ENCODE results near the gene POLR2M. TPM values are rescaled to one million over a fixed set of nuclear protein-coding genes. Genes with fewer than 3 reads are reported as not detected.

POLR2M gene
- total and polyA plus RNA-seq, 3 donors from 2014 or later, result 33.3 to 97.7 (median 87.2) TPM

- H3K27ac ChIP-seq, result peak overlapping the region in 1 of 2 donors; percentile 11
Measured at GRCh38 chr15:57686657-57687056, 19.9 kb upstream of the POLR2M start.

GRCh38 chr15:57690341-57690966 is 16.1 kb upstream of the POLR2M start:
- TF ChIP-seq CTCF (IDR thresholded peaks at IDR 0.05) (no peak), POLR2A (IDR thresholded peaks at IDR 0.05) (no peak)

More at GRCh38 chr15:57686657-57687056, 19.9 kb upstream of the POLR2M start:
- TF ChIP-seq CTCF (IDR thresholded peaks at IDR 0.05) (no peak), POLR2A (IDR thresholded peaks at IDR 0.05) (no peak)
- WGBS, 2 donors, result 71 to 72% methylated on average over 4 of the region's 4 CpGs
- Histone ChIP-seq H3K27me3 (no peaks in the 10 kb centered on the region), H3K9me3 (no peaks in the 10 kb centered on the region), H3K4me3 (no peak overlapping the region), H3K36me3 (ENCODE audit: low read depth, missing control alignments) (no peaks in the 10 kb centered on the region), H3K4me1 (peaks cover 7% of the 10 kb centered on the region)
- DNase-seq, result no peak
- intact Hi-C loops (cut with DNase I; ENCODE audit: low total_unique reads), result no loop called here

GRCh38 chr15:57691082-57691481 is 15.4 kb upstream of the POLR2M start:
- H3K4me3 ChIP-seq, result no peak overlapping the region
- no peak overlapping the region for H3K27ac ChIP-seq
- TF ChIP-seq POLR2A (IDR thresholded peaks at IDR 0.05) (no peak), CTCF (IDR thresholded peaks at IDR 0.05) (no peak)
- H3K9me3 ChIP-seq, result no peaks in the 10 kb centered on the region
- H3K4me1 ChIP-seq, result peaks cover 7% of the 10 kb centered on the region
- H3K27me3 ChIP-seq, result no peaks in the 10 kb centered on the region
- no peaks in the 10 kb centered on the region for H3K36me3 ChIP-seq (ENCODE audit: low read depth, missing control alignments)
- WGBS, 2 donors, result 27 to 50% methylated on average over 1 of the region's 1 CpG
- DNase-seq, result no peak
- intact Hi-C loops (cut with DNase I; ENCODE audit: low total_unique reads), result no loop called here

More at GRCh38 chr15:57690341-57690966, 16.1 kb upstream of the POLR2M start:
- no peaks in the 10 kb centered on the region for H3K36me3 ChIP-seq (ENCODE audit: low read depth, missing control alignments)
- no peak for DNase-seq
- no peaks in the 10 kb centered on the region for H3K9me3 ChIP-seq
- intact Hi-C loops (cut with DNase I; ENCODE audit: low total_unique reads), result no loop called here
- 84 to 92% methylated on average over 4 to 6 of the region's 6 CpGs for WGBS, 2 donors
- H3K4me1 ChIP-seq, result peaks cover 7% of the 10 kb centered on the region
- no peak overlapping the region for H3K4me3 ChIP-seq
- no peaks in the 10 kb centered on the region for H3K27me3 ChIP-seq
- no peak overlapping the region for H3K27ac ChIP-seq

- no peak for TF ChIP-seq CTCF (IDR thresholded peaks at IDR 0.05)
- no peak for TF ChIP-seq POLR2A (IDR thresholded peaks at IDR 0.05)
- Histone ChIP-seq H3K9me3 (no peaks in the 10 kb centered on the region), H3K4me3 (no peak overlapping the region), H3K36me3 (ENCODE audit: low read depth, missing control alignments) (no peaks in the 10 kb centered on the region), H3K4me1 (peaks cover 4% of the 10 kb centered on the region), H3K27me3 (no peaks in the 10 kb centered on the region), H3K27ac (no peak overlapping the region)
- DNase-seq, result no peak
- intact Hi-C loops (cut with DNase I; ENCODE audit: low total_unique reads), result no loop called here
- 36 to 60% methylated on average over 1 of the region's 1 CpG for WGBS, 2 donors
Measured at GRCh38 chr15:57692709-57693108, 13.8 kb upstream of the POLR2M start.

- H3K36me3 ChIP-seq (ENCODE audit: low read depth, missing control alignments), result no peaks in the 10 kb centered on the region
- no peak for TF ChIP-seq POLR2A (IDR thresholded peaks at IDR 0.05)
- TF ChIP-seq CTCF (IDR thresholded peaks at IDR 0.05), result no peak
- H3K4me3 ChIP-seq, result no peak overlapping the region
- no peaks in the 10 kb centered on the region for H3K27me3 ChIP-seq
- H3K4me1 ChIP-seq, result peaks cover 4% of the 10 kb centered on the region
- no peaks in the 10 kb centered on the region for H3K9me3 ChIP-seq
- H3K27ac ChIP-seq, result no peak overlapping the region
- intact Hi-C loops (cut with DNase I; ENCODE audit: low total_unique reads), result no loop called here
- DNase-seq, result no peak
- WGBS, 2 donors, result 76 to 86% methylated on average over 1 of the region's 1 CpG
Measured at GRCh38 chr15:57694279-57694678, 12.2 kb upstream of the POLR2M start.
